ENCODE measurements around the gene TACC2.

DNA sequence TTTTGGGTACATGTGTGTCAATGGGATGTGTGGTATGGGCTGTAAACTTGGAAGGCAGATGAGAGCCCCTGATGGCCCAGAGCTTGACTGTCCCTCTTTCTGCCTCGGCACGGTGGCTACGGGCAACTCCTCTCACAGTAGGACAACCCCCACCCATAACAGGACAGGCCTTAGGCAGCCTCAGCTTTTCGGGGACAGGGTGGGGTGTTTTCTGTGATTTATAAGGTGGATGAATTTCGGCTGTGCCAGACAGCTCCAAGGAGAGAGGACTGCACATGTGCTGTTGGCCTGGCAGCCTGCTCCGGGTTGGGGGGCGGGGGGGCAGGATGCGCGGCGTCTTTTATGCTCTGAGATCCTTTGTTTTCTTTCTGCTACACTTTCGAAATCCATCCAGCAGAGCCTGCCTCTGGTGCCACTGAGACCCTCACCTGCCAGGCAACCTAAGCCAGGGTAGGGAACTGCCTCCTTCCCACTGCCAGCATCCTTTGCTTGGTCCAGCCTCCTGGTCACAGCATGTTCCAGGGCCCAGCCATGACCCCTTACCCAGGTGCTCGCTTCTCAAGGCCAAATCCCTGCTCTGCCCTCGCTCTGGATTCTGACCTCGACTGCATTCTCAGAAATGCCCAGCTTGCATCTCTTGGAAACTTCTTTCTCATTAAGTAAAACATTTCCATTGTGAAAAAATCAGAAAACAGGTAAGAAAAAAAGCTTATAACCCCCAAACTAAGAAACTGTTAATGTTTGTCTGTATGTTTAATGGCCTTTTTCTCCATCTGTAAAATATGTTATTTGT lies 266.7 kb downstream of the TACC2 start:
- no peak for TF ChIP-seq TAF1 (IDR thresholded peaks at IDR 0.05; ENCODE audit: borderline replicate concordance, insufficient read depth, low read length)
- TF ChIP-seq, protein P1, sequence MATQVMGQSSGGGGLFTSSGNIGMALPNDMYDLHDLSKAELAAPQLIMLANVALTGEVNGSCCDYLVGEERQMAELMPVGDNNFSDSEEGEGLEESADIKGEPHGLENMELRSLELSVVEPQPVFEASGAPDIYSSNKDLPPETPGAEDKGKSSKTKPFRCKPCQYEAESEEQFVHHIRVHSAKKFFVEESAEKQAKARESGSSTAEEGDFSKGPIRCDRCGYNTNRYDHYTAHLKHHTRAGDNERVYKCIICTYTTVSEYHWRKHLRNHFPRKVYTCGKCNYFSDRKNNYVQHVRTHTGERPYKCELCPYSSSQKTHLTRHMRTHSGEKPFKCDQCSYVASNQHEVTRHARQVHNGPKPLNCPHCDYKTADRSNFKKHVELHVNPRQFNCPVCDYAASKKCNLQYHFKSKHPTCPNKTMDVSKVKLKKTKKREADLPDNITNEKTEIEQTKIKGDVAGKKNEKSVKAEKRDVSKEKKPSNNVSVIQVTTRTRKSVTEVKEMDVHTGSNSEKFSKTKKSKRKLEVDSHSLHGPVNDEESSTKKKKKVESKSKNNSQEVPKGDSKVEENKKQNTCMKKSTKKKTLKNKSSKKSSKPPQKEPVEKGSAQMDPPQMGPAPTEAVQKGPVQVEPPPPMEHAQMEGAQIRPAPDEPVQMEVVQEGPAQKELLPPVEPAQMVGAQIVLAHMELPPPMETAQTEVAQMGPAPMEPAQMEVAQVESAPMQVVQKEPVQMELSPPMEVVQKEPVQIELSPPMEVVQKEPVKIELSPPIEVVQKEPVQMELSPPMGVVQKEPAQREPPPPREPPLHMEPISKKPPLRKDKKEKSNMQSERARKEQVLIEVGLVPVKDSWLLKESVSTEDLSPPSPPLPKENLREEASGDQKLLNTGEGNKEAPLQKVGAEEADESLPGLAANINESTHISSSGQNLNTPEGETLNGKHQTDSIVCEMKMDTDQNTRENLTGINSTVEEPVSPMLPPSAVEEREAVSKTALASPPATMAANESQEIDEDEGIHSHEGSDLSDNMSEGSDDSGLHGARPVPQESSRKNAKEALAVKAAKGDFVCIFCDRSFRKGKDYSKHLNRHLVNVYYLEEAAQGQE (IDR thresholded peaks at IDR 0.05; ENCODE audit: insufficient read depth in 1 of 2, low read depth in 2 of 2, low read length in 2 of 2): no peak
- TF ChIP-seq POLR2AphosphoS5 (IDR thresholded peaks at IDR 0.05; ENCODE audit: low read depth, low read length): no peak

All from PFSK-1 (cell line).